ENCODE data around the gene PRR16.
"Not testable (repeated sequence)": the region's sequence is repeated elsewhere in the genome, so short reads cannot be mapped to it uniquely, and the experiment has no call there.

PRR16 gene

GRCh38 chr5:120451445-120451844, 12.7 kb upstream of the PRR16 start:
- H3K27ac Mint-ChIP-seq: no peak overlapping the region
- peaks cover 2% of the 10 kb centered on the region for H3K27me3 Mint-ChIP-seq
- H3K36me3 Mint-ChIP-seq (ENCODE audit: low read depth): no peaks in the 10 kb centered on the region
- H3K4me3 Mint-ChIP-seq: no peak overlapping the region
- no peaks in the 10 kb centered on the region for H3K4me1 Mint-ChIP-seq
- ATAC-seq (no peak), DNase-seq (no peak)
- H3K9me3 Mint-ChIP-seq: no peaks in the 10 kb centered on the region

- H3K9me3 Mint-ChIP-seq: no peaks in the 10 kb centered on the region
- no peak overlapping the region for H3K27ac Mint-ChIP-seq
- H3K4me1 Mint-ChIP-seq: no peaks in the 10 kb centered on the region
- H3K27me3 Mint-ChIP-seq: peaks cover 2% of the 10 kb centered on the region
- ATAC-seq (no peak), DNase-seq (no peak)
- H3K4me3 Mint-ChIP-seq: no peak overlapping the region
- H3K36me3 Mint-ChIP-seq (ENCODE audit: low read depth): no peaks in the 10 kb centered on the region
Measured at GRCh38 chr5:120452471-120452870, 11.6 kb upstream of the PRR16 start.

GRCh38 chr5:120454094-120454798, 9.9 kb upstream of the PRR16 start:
- H3K27ac Mint-ChIP-seq: no peak overlapping the region
- DNase-seq: no peak
- H3K36me3 Mint-ChIP-seq (ENCODE audit: low read depth): no peaks in the 10 kb centered on the region
- peaks cover 7% of the 10 kb centered on the region for H3K4me1 Mint-ChIP-seq
- ATAC-seq: no peak
- H3K4me3 Mint-ChIP-seq: no peak overlapping the region
- H3K27me3 Mint-ChIP-seq: peaks cover 2% of the 10 kb centered on the region
- no peaks in the 10 kb centered on the region for H3K9me3 Mint-ChIP-seq

- no peaks in the 10 kb centered on the region for H3K9me3 Mint-ChIP-seq
- H3K27me3 Mint-ChIP-seq: peaks cover 2% of the 10 kb centered on the region
- peaks cover 7% of the 10 kb centered on the region for H3K4me1 Mint-ChIP-seq
- no peak overlapping the region for H3K27ac Mint-ChIP-seq
- ATAC-seq (no peak), DNase-seq (no peak)
- H3K36me3 Mint-ChIP-seq (ENCODE audit: low read depth): no peaks in the 10 kb centered on the region
- no peak overlapping the region for H3K4me3 Mint-ChIP-seq
Measured at GRCh38 chr5:120456006-120456405, 8.1 kb upstream of the PRR16 start.

GRCh38 chr5:120457839-120458507, 6.1 kb upstream of the PRR16 start:
- H3K9me3 Mint-ChIP-seq: no peaks in the 10 kb centered on the region
- DNase-seq (peak; percentile 57), ATAC-seq (peak; percentile 72)
- peak overlapping the region; percentile 48 for H3K4me3 Mint-ChIP-seq
- no peaks in the 10 kb centered on the region for H3K36me3 Mint-ChIP-seq (ENCODE audit: low read depth)
- peaks cover 7% of the 10 kb centered on the region for H3K4me1 Mint-ChIP-seq
- peaks cover 9% of the 10 kb centered on the region for H3K27me3 Mint-ChIP-seq
- H3K27ac Mint-ChIP-seq: no peak overlapping the region

GRCh38 chr5:120458508-120458847, 5.6 kb upstream of the PRR16 start:
- H3K27ac Mint-ChIP-seq: not testable (repeated sequence)

GRCh38 chr5:120461251-120461650, 2.8 kb upstream of the PRR16 start:
- Mint-ChIP-seq H3K4me1 (peaks cover 15% of the 10 kb centered on the region), H3K9me3 (no peaks in the 10 kb centered on the region), H3K27me3 (peaks cover 31% of the 10 kb centered on the region), H3K36me3 (ENCODE audit: low read depth) (no peaks in the 10 kb centered on the region), H3K4me3 (no peak overlapping the region), H3K27ac (no peak overlapping the region)
- DNase-seq: no peak
- no peak for ATAC-seq

More at GRCh38 chr5:120458508-120458847, 5.6 kb upstream of the PRR16 start:
- H3K36me3 Mint-ChIP-seq (ENCODE audit: low read depth); ATAC-seq; H3K4me1 Mint-ChIP-seq; DNase-seq; H3K9me3 Mint-ChIP-seq; H3K4me3 Mint-ChIP-seq: not testable (repeated sequence)
- peaks cover 13% of the 10 kb centered on the region for H3K27me3 Mint-ChIP-seq

GRCh38 chr5:120463006-120463680, 957 bp upstream of the PRR16 start:
- Mint-ChIP-seq H3K36me3 (ENCODE audit: low read depth) (no peaks in the 10 kb centered on the region), H3K4me1 (peaks cover 8% of the 10 kb centered on the region), H3K27me3 (peaks cover 35% of the 10 kb centered on the region), H3K9me3 (no peaks in the 10 kb centered on the region), H3K27ac (no peak overlapping the region), H3K4me3 (no peak overlapping the region)
- DNase-seq: no peak
- ATAC-seq: no peak

GRCh38 chr5:120464627-120465435, 731 bp downstream of the PRR16 start:
- Mint-ChIP-seq H3K4me1 (peaks cover 8% of the 10 kb centered on the region), H3K27ac (no peak overlapping the region), H3K4me3 (peak overlapping the region; percentile 55), H3K9me3 (no peaks in the 10 kb centered on the region), H3K27me3 (peaks cover 35% of the 10 kb centered on the region), H3K36me3 (ENCODE audit: low read depth) (no peaks in the 10 kb centered on the region)
- DNase-seq (peak; percentile 5), ATAC-seq (peak; percentile 42)

- Mint-ChIP-seq H3K27ac (no peak overlapping the region), H3K36me3 (ENCODE audit: low read depth) (no peaks in the 10 kb centered on the region), H3K9me3 (no peaks in the 10 kb centered on the region), H3K4me3 (no peak overlapping the region), H3K27me3 (peaks cover 35% of the 10 kb centered on the region), H3K4me1 (peaks cover 8% of the 10 kb centered on the region)
- DNase-seq (peak; percentile 5), ATAC-seq (peak; percentile 34)
Measured at GRCh38 chr5:120465436-120465961, 1.4 kb downstream of the PRR16 start.

- H3K36me3 Mint-ChIP-seq (ENCODE audit: low read depth): no peaks in the 10 kb centered on the region
- no peak for DNase-seq
- H3K4me1 Mint-ChIP-seq: peaks cover 8% of the 10 kb centered on the region
- no peaks in the 10 kb centered on the region for H3K9me3 Mint-ChIP-seq
- H3K27me3 Mint-ChIP-seq: peaks cover 34% of the 10 kb centered on the region
- H3K27ac Mint-ChIP-seq: no peak overlapping the region
- no peak for ATAC-seq
- no peak overlapping the region for H3K4me3 Mint-ChIP-seq
Measured at GRCh38 chr5:120466341-120467006, 2.4 kb downstream of the PRR16 start.

- no peaks in the 10 kb centered on the region for H3K4me1 Mint-ChIP-seq
- no peaks in the 10 kb centered on the region for H3K36me3 Mint-ChIP-seq (ENCODE audit: low read depth)
- DNase-seq (no peak), ATAC-seq (no peak)
- no peaks in the 10 kb centered on the region for H3K27me3 Mint-ChIP-seq
- H3K4me3 Mint-ChIP-seq: no peak overlapping the region
- H3K27ac Mint-ChIP-seq: no peak overlapping the region
- no peaks in the 10 kb centered on the region for H3K9me3 Mint-ChIP-seq
Measured at GRCh38 chr5:120471971-120472370, 7.9 kb downstream of the PRR16 start.

- H3K4me1 Mint-ChIP-seq: no peaks in the 10 kb centered on the region
- no peak overlapping the region for H3K27ac Mint-ChIP-seq
- no peaks in the 10 kb centered on the region for H3K27me3 Mint-ChIP-seq
- no peaks in the 10 kb centered on the region for H3K36me3 Mint-ChIP-seq (ENCODE audit: low read depth)
- no peak for DNase-seq
- H3K4me3 Mint-ChIP-seq: no peak overlapping the region
- ATAC-seq: no peak
- H3K9me3 Mint-ChIP-seq: no peaks in the 10 kb centered on the region
Measured at GRCh38 chr5:120472911-120473310, 8.8 kb downstream of the PRR16 start.

GRCh38 chr5:120473332-120473731, 9.2 kb downstream of the PRR16 start:
- DNase-seq (no peak), ATAC-seq (no peak)
- H3K4me3 Mint-ChIP-seq: no peak overlapping the region
- H3K27ac Mint-ChIP-seq: no peak overlapping the region
- H3K27me3 Mint-ChIP-seq: no peaks in the 10 kb centered on the region
- H3K9me3 Mint-ChIP-seq: no peaks in the 10 kb centered on the region
- H3K4me1 Mint-ChIP-seq: no peaks in the 10 kb centered on the region
- H3K36me3 Mint-ChIP-seq (ENCODE audit: low read depth): no peaks in the 10 kb centered on the region
